Smooth muscle cell of the brain vasculature (primary cell): ENCODE results near the gene COL1A1.
A peak's percentile ranks its signal among the peaks of the same experiment; 100 is the strongest.

Source experiments
- DNase-seq: peaks from one replicate; pipeline ENCODE4 v3.0.0-alpha.2; 2012; ENCODE audit warnings: low read depth, low spot score

Gene COL1A1

DNA sequence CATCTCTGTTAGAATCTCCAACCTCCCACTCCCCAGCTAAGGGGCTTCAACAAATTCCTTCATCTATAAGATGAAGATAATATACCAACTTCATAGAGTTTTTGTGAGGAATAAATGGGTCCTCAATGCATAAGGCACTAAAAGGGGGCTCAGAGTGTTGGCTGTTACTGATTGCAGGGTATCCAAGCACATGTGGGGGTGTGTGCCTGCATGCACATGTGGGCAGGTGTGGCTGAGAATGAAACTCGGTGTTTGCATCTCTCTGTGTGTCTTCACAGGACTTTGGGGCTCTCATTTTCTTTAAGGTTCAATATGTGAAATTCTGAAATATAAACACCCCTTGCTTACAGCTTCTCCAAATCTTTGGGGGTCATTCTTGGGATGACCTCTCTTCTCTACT lies 46.8 kb downstream of the COL1A1 start:
- DNase-seq, result no peak

GRCh38 chr17:50153650-50154575 lies 47.5 kb downstream of the COL1A1 start:
- DNase-seq, result no peak

DNA sequence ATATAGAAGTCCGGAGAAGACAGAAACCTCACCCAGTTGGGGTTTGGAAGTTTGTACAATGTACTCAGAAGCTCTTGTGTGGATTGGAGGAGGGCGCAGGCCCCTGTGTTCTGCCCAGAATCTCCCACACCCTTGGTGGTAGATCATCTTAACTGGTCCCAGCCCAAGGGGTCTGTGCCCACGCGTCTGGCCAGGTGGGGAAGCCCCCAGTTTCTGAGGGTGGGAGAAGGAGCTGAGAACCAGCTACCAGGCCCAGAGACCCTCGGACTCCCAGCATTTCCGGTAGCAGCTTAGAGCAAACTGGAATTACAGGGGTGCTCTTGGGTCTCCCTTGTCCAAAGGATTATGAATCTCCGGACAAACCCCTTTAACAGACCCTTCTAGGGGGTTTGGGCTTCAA lies 48.7 kb downstream of the COL1A1 start:
- DNase-seq, result no peak

GRCh38 chr17:50151937-50152547 lies 49.4 kb downstream of the COL1A1 start:
- peak; percentile 47 for DNase-seq

DNA sequence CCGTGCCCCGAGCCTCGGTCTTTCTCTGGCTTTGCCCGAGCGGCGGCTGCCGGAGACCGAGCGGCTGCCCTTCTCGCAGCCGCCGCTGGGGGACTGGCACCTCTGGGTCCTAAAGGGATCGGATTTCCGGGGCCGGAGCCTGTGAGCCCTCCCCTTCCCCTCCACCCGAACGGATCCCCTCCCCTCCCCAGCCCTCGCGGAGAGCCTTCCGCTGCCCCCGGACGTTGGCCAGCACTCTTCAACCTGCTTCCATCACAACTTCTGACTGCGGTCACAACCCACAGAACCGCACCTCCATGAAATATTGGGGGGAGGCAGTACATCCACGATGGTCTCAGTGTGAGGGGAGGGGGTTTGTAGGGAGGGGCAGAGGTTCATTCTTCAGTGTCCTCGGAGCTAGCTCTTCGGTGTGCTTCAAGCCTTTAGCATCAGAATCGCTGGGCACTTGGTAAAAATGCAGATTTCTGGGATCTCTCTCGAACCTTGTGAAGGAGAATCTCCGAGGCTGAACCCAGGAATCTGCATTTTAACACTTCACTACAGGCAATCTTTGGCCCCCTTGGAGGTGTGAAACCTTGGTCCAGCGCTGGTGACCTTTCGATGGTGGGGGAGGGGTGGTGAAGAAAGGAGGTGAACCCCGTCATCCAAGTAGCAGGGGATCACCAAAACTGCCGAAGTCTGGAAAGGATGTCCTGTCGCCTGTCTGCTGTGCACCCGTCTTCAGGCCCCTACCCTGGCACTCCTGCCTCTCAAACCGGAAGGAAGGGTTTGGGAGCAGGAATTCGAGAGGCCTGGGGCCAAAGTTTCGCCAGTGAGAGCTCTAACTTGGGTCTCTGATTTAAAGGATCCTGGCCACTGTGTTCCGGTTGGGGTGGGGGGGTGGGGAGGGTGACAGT lies 50.1 kb downstream of the COL1A1 start:
- peak; percentile 75 for DNase-seq

DNA sequence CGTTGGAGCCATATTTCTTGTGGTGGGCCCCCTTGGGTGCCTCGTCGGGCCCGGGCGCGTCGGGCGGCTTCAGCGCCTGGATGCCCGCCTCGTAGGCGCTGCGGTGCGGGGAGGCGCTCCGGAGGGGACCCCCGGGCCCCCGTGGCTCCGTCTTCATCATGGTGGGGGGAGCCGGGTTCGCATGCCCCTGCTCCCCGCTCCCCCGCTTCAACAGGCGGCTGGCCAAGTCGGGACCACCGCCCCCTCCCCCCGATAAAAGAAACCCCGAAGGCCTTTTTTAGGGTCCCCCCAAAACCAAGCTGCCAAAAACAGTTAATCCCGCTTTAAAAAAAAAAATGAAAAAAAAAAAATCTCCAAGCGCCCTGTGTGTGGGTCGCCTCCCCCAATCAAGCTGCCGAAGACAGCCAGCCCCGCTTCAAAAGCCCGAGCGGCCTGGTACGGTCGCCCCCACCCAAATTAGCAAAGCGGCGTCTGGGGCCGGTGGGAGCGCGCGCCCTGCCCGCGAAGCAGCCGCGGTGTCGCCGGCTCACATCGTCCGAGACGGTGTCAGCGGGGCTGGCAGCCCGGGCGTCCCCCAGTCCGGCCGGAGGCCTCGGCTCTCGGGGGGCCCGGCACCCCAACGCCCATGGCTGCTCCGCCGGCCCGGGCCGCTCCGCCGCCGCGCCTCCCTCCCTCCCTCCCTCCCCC lies 50.9 kb downstream of the COL1A1 start, which contains the start of gene PPP1R9B:
TSS of gene PPP1R9B (minus strand) at position 324 of the 687 bp plus-strand sequence. CDS start at position 160, 164 bp downstream.
- DNase-seq, result no peak

DNA sequence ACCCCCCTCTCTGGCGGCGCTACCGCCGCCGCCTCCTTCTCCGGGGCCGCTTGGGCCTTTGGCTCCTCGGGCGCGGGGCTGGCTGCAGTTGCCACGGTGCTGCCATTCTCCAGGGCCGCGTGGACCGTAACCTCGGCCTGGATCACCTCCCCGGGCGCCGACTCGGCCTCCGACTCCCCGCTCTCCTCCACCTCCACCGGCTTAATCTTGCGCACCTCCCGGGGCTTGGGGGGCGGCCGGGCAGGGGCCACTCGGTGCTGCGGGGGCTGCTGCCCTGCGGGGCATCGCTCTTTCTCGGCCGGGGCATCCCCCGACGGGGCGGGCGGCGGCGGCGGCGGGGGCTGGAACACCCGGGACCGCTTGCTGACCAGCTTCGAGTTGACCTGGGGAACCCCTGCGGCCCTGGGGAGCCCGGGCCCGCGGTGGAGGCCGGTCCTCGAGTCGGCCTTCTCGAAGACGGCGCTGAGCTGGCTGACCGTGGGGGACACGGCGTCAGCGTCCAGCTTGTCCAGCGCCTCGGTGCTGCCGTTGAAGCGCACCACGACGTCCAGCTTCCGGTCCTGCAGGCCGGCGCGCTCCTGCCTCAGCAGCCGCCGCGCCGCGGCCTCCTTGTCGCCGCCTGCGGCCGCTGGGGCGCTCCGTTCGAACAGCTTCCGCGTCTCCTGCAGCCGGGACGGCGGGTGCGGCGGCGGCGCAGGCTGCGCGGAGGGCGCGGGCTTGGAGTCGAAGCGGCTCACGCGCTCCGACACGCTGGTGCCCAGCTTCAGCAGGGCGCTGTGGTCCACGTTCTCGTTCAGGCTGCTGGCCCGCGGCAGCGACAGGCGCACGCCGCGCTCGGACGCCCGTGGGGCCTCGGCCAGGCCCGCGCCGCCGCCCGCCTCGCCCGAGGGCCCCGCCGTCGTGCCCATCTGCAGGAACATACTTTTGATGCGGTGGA lies 51.7 kb downstream of the COL1A1 start:
- DNase-seq, result no peak

DNA sequence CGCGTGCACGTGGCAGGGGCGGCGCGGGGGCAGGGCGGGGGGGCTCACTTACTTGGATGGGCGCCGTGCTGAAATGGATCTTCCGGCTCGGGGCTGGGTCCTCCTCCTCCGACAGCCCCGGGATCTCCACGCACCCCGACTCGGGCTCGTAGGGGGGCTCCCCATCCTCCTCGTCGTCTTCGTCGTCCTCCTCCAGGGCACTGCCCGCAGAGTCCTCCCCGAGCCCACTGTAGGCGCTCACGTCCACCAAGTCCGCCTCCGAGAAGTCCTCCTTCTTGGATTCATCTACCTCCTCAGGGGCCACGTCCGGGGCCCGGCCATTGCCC lies 52.4 kb downstream of the COL1A1 start:
- DNase-seq, result no peak

DNA sequence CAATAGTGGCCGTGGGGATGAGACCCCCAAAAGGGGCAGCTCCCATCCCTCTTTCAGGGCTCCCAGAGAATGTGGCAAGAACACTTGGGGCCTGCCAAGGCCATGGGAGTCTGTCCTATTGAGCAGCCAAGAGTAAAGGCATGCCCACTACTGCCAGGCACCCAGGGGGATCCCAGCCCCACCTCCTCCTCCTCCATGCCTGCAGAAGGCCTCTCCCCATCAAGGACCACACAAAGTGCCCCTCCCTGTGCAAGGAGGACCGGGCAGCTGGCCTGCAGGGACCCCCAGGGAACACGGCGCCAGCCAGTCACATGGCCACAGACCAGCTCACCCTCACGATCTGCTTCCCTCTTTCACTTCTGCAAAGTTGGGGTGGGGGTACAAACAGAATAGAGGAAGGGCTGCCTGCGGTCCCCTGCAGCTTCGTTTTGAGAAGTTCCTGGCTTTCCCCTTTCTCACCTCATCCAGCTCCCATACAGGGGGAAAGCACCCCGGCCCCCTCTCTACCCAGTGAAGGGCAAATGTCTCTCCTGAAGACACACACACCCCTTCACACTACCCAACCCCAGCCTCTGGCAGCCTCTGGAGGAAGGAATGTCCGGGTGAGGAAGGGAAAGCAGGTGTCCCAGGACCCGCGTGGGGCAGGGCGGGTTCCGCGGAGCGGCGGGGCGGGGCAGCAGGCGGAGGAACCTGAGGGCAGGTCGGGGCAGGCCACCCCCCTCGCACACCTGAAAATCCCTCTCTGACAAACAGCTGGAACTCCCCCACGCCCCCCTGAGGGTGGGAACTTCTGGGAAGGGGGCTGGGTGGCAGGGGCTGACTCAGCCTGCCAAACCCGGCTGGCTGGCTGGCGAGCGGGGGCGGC lies 53.0 kb downstream of the COL1A1 start:
- no peak for DNase-seq

DNA sequence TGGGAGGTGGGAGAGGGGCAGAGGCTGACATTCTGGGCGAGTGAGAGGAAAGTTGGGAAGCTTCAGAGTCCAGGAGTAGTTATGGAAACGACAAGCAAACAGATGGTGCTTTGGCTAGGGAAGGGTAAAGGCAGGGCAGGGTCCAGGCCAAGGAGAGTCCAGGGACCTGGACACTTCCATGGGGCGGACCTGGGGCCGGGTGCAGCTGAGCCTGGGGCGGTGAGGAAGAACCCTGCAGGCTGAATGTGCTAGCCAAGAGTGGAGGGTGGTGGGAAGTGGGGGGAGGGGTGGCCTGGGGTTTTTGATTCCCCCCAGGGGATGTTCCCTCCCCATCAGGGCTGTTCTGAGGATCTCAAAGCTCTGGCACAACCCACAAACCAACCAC lies 53.6 kb downstream of the COL1A1 start:
- no peak for DNase-seq

DNA sequence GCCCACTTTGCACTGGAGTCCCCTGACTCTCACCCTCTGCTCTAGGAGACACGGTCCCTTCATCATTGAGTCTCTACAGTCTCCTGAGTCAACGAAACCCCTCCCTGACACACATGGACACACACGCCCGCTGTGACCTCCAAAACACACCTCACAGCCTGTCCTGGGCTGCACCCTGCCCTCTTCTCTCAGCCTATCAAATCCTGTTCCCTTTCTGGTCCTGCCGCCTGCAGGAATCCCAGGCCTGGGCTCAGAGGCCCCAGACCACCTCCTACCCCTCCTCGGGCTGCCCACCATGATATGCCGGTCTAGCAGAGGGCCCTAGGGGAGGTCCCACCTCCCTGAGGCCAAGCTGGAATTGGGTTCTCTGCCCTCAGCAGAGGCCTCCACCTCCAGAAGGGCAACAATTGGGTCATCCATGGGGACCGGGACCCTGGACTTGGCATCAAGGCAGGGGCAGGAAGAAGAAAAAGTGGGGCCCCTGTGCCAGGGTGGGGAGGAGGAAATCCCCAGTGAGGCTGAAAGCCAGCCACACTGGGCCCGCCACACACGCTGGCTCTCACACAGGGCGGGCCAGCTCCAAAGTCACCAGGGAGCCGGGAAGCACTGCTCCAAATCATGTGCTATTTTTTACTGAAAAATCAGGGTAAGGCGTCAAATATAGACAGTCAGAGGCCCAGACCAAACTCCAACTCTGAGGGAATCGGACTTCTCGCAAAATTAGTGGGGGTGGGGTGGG lies 54.3 kb downstream of the COL1A1 start:
- no peak for DNase-seq

DNA sequence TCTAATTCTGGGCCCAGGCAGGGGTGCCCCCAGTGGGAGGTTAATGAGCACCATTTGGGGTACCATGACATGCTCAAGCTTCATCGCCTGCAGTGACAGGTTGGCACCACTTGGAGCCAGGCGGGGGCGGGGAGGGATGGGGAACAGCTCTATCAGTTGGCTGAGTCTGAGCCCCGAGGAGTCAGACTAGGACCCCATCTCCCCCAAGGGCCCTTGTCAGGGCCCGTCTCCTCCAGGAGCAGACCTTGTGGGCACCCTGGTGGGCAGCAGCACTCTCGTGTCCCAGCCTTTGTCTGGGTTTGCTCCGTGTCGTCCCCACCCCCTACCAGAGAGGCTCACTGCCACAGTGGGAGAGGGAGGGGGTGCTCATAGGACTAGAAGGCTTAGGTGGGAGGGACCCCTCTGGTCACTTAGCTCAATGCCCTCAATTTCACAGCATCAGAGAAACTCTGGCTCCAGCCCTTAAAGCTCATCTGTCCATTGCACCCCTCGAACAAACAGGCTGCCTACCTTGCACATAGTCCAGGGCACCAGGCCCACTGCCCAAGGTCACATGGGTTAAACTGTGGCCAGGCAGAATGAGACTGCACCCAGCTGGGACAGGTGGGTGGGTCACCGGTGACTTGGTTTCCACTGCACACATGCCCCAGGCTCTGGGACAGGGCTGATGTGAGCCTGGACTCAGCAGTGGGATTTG lies 55.1 kb downstream of the COL1A1 start:
- no peak for DNase-seq

DNA sequence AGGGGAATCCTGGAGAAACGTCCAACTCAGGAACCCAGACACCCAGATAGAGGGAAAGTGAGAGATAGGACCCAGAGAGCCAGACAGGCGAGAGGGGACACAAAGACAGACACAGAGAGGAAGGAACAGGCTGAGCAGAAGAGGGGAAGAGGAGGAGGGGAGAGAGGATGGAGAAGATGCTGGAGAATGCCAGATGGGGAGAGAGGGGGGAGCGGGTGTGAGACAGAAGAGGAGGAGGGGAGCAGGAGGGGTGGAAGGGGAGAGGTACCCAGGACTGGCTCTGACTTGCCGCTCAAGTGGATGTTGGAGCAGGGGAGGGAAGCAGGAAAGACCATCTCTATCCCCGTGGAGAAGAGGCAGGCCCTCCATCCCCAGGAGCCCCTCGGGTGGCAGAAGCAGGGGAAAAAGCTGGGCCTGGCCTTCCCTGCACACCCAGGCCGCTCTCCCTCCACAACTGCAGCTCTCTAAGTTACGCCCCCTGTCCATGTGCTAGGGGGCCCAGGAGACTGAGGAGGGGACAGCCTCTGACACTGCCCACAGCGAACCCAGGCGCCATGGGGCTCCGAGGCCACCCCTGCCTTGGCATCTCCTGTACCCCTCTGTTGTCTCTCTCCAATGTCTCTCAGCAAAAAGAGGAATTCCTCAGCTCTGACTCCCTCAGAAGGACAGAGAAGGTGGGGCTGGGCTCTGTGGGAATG lies 55.8 kb downstream of the COL1A1 start:
- no peak for DNase-seq

- no peak for DNase-seq
These were observed 56.4 kb downstream of the COL1A1 start for GRCh38 chr17:50144845-50145531.

DNA sequence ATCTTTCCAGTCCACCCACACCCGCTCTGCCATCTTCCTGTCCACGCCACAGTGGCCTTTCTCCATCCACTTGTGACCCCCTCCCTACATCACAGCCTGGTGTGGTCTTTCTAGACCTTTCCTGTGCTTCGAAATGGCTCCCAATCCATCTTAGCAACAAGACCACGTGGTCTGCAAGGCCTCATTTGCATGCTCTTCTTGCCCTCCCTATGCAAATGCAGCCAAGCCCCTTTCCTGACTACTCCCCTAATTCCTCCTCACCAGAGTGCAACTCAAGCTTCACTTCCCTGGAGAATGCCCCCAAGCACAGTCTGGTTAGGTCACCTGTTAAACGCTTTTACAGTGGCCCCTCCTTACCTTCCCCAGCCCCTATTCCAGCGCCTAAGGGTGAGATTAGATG lies 57.1 kb downstream of the COL1A1 start:
- DNase-seq, result no peak

DNA sequence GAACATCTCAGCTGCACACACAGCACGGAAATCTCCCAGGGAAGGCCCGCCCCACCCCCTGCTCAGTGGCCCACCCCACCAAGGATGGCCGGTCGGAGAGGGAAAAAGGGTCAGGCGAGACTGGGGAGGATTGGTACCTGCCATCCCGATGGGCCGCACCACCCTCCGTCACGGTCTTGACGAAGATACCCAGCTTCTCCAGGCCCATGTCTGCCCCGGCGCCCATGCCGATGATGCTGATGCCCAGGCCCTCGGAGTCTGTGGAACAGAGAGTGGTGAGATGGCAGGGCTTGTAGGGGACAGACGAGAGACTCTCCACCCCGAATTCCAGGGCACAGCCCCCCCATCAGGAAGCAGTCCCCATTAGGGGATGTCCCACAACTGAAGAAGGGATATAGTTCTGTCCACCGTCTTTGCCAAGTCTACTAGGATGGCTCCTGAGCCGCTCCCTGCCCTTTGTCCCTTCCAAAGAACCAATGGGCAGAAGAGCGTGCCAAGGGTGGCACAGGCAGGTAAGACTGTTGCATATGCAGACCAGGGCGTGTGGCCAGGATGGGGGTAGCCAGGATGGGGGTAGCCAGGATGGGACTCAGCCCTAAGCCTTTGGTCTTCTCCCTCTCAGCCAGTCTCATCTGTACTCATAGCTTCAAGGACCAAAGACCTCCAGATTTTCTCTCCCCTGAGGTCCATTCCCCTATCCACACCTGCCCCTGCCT lies 57.8 kb downstream of the COL1A1 start:
- DNase-seq, result no peak
